A673 (cell line): ENCODE measurements around the gene LRRC43. TPM values are rescaled to one million over a fixed set of nuclear protein-coding genes. Genes with fewer than 3 reads are reported as not detected.

ENCODE experiments used
- BruUV-seq: library from RNA; stranded (reverse); fragments of 400-500 nt; replicated peaks from 2 replicates; lab custom pipeline; 2021; lab: Mats Ljungman, UMichigan
- CTCF ChIA-PET: fragments of 300-600 bp; sonication (Branson Sonifier 250); formaldehyde crosslinking; loops from one replicate; lab custom pipeline; 2022; ENCODE audit warnings: antibody characterized with exemption; lab: Charles Lee
- POLR2A ChIA-PET: fragments of 300-600 bp; sonication (Branson Sonifier 250); formaldehyde crosslinking; loops from one replicate; lab custom pipeline; 2022; ENCODE audit warnings: antibody characterized with exemption; ENCODE audit not compliant: low non-redundant PET; lab: Charles Lee
- DNase-seq: peaks from one replicate; pipeline ENCODE4 v3.0.0-alpha.2; 2015; ENCODE audit warnings: low spot score
- H3K27ac ChIP-seq: fragments of 200-600 bp; sonication (generic); 2 replicates; pipeline ENCODE4 v1.5.1; 2016; ENCODE audit warnings: mixed run types, low read depth, mild to moderate bottlenecking, mixed read lengths, antibody characterized with exemption, low read length; ENCODE audit not compliant: poor library complexity, severe bottlenecking
- H3K27me3 ChIP-seq: fragments of 200-600 bp; sonication (generic); replicated peaks from 2 replicates; pipeline ENCODE4 v1.6.1; 2017; ENCODE audit warnings: mixed run types, low read depth, mild to moderate bottlenecking, mixed read lengths, antibody characterized with exemption, low read length; ENCODE audit not compliant: insufficient read depth, poor library complexity
- H3K36me3 ChIP-seq: fragments of 200-600 bp; sonication (generic); 2 replicates; pipeline ENCODE4 v1.6.1; 2016; ENCODE audit warnings: mixed run types, mild to moderate bottlenecking, mixed read lengths, antibody characterized with exemption, low read length; ENCODE audit not compliant: insufficient read depth, poor library complexity, severe bottlenecking
- H3K4me1 ChIP-seq: fragments of 200-600 bp; sonication (generic); 2 replicates; pipeline ENCODE4 v1.6.1; 2017; ENCODE audit warnings: mixed run types, mild to moderate bottlenecking, mixed read lengths, antibody characterized with exemption, low read length; ENCODE audit not compliant: insufficient read depth, poor library complexity, severe bottlenecking
- H3K4me3 ChIP-seq: fragments of 200-600 bp; sonication (generic); 2 replicates; pipeline ENCODE4 v1.5.1; 2016; ENCODE audit warnings: low read depth, mixed run types, mild to moderate bottlenecking, mixed read lengths, low read length; ENCODE audit not compliant: poor library complexity, severe bottlenecking
- H3K9me3 ChIP-seq: fragments of 200-600 bp; sonication (generic); 2 replicates; pipeline ENCODE4 v1.6.1; 2016; ENCODE audit warnings: mixed run types, low read depth, mild to moderate bottlenecking, mixed read lengths, antibody characterized with exemption, low read length; ENCODE audit not compliant: poor library complexity, severe bottlenecking
- EZH2 ChIP-seq: fragments of 200-600 bp; sonication (generic); IDR thresholded peaks from 2 replicates; pipeline ENCODE4 v1.6.1; 2017; ENCODE audit warnings: borderline replicate concordance, low read depth, mild to moderate bottlenecking, mixed read lengths, antibody characterized with exemption, low read length; ENCODE audit not compliant: poor library complexity, severe bottlenecking
- intact Hi-C: fragments of 100-400 bp; cut with micrococcal nuclease; formaldehyde crosslinking; loops from one replicate; pipeline ENCODE4 v1.10.0; 2022; ENCODE audit not compliant: unreplicated experiment
- total RNA-seq: library from RNA; stranded (reverse); gene quantifications from 2 replicates; pipeline ENCODE4 v1.2.3, GENCODE V29; 2021
- TF ChIP-seq, protein P1 (sequence below): fragments of 300-800, 200-600 bp; sonication (generic); conservative IDR thresholded peaks from 2 replicates; pipeline ENCODE4 v1.5.1; 2017; ENCODE audit warnings: low read depth, mild to moderate bottlenecking, antibody characterized with exemption, low read length, moderate library complexity, mixed read lengths

The LRRC43 gene
- total RNA-seq, 1 experiment from 2014 or later = not detected

DNA sequence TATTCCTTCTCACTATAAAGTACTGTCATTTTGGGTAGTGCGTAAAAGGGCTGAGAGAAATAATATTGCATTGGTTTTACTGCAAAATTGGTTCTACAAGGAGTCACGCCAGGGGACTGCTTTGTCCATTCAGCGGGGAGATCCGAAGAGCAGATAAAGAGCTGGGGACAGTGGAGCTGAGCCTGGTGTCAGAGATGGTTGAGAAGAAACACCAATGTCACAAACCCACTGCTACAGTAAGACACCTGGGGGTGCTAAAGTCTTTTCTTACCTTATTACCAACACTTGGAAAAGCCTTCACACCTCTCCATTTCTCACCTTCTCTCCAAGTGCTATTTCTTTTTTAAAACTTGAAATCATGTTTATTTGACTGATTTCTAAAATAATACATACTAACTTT is 23.0 kb upstream of the LRRC43 start:
- no peak for DNase-seq
- TF ChIP-seq, protein P1, sequence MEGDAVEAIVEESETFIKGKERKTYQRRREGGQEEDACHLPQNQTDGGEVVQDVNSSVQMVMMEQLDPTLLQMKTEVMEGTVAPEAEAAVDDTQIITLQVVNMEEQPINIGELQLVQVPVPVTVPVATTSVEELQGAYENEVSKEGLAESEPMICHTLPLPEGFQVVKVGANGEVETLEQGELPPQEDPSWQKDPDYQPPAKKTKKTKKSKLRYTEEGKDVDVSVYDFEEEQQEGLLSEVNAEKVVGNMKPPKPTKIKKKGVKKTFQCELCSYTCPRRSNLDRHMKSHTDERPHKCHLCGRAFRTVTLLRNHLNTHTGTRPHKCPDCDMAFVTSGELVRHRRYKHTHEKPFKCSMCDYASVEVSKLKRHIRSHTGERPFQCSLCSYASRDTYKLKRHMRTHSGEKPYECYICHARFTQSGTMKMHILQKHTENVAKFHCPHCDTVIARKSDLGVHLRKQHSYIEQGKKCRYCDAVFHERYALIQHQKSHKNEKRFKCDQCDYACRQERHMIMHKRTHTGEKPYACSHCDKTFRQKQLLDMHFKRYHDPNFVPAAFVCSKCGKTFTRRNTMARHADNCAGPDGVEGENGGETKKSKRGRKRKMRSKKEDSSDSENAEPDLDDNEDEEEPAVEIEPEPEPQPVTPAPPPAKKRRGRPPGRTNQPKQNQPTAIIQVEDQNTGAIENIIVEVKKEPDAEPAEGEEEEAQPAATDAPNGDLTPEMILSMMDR = no peak
- no peak for TF ChIP-seq EZH2
- Histone ChIP-seq H3K36me3 (no peaks in the 10 kb centered on the region), H3K27ac (no peak overlapping the region), H3K27me3 (no peaks in the 10 kb centered on the region), H3K4me3 (no peak overlapping the region), H3K9me3 (no peaks in the 10 kb centered on the region), H3K4me1 (no peaks in the 10 kb centered on the region)
- BruUV-seq = no TSS peak
- intact Hi-C loops = no loop called here
- CTCF ChIA-PET = no interaction called here
- POLR2A ChIA-PET = no interaction called here

DNA sequence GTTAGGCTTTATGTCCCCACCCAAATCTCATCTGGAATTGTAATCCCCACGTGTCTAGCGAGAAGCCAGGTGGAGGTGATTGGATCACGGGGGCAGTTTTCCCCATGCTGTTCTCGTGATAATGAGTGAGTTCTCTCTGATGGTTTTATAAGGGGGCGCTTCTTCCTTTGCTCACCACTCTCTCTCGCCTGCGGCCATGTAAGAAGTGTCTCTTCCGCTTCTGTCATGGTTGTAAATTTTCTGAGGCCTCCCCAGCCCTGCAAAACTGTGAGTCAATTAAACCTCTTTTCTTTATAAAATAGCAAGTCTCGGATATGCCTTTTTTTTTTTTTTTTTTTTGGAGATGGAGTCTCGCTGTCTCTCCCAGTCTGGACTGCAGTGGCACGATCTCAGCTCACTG is 22.2 kb upstream of the LRRC43 start:
- intact Hi-C loops = no loop called here
- BruUV-seq = no TSS peak

DNA sequence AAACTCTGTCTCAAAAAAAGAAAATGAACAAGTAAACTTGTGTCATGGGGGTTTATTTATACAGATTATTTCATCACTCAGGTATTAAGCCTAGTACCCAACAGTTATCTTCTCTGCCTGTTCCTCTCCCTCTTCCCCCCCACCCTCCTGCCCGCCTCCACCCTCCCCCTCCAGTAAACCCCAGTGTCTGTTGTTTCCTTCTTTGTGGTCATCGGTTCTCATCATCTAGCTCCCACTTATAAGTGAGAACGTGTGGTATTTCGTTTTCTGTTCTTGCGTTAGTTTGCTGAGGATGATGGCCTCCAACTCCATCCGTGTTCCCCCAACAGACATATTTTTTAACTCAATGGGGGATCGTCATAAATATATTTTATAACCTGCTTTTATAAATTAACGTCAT is 21.2 kb upstream of the LRRC43 start:
- no TSS peak for BruUV-seq
- DNase-seq = no peak
- intact Hi-C loops = no loop called here
- H3K4me1 ChIP-seq = no peaks in the 10 kb centered on the region
- ChIA-PET CTCF (no interaction called here), POLR2A (no interaction called here)
- no peaks in the 10 kb centered on the region for H3K36me3 ChIP-seq
- no peaks in the 10 kb centered on the region for H3K9me3 ChIP-seq
- no peak overlapping the region for H3K4me3 ChIP-seq
- H3K27ac ChIP-seq = no peak overlapping the region
- no peak for TF ChIP-seq EZH2
- TF ChIP-seq, protein P1 = no peak
- no peaks in the 10 kb centered on the region for H3K27me3 ChIP-seq

More for the DNA sequence above, 22.2 kb upstream of the LRRC43 start:
- DNase-seq = no peak
- Histone ChIP-seq H3K9me3 (no peaks in the 10 kb centered on the region), H3K36me3 (no peaks in the 10 kb centered on the region), H3K4me3 (no peak overlapping the region), H3K27ac (no peak overlapping the region), H3K4me1 (no peaks in the 10 kb centered on the region), H3K27me3 (no peaks in the 10 kb centered on the region)
- POLR2A ChIA-PET = no interaction called here
- CTCF ChIA-PET = no interaction called here
- TF ChIP-seq, protein P1 = no peak
- no peak for TF ChIP-seq EZH2
